ENCODE results near the gene FAM120B. TPM values are rescaled to one million over a fixed set of nuclear protein-coding genes. Genes with fewer than 3 reads are reported as not detected.
"Not testable (repeated sequence)": the region's sequence is repeated elsewhere in the genome, so short reads cannot be mapped to it uniquely, and the experiment has no call there.

Gene FAM120B
- total RNA-seq, 1 donor, result 14.8 TPM

GRCh38 chr6:170345662-170346061 is 39.1 kb downstream of the FAM120B start:
- DNase-seq (ENCODE audit: low read depth in 2 of 3, low spot score in 2 of 3), result no peak

GRCh38 chr6:170346649-170347048 is 40.1 kb downstream of the FAM120B start:
- DNase-seq (ENCODE audit: low read depth in 2 of 3, low spot score in 2 of 3), result no peak

- DNase-seq (ENCODE audit: low read depth in 2 of 3, low spot score in 2 of 3), result no peak
These were observed 40.5 kb downstream of the FAM120B start for GRCh38 chr6:170347091-170347490.

GRCh38 chr6:170347975-170348374 is 41.4 kb downstream of the FAM120B start:
- no peak for DNase-seq (ENCODE audit: low read depth in 2 of 3, low spot score in 2 of 3)

GRCh38 chr6:170351456-170351855 is 44.9 kb downstream of the FAM120B start:
- DNase-seq (ENCODE audit: low read depth in 2 of 3, low spot score in 2 of 3), result not testable (repeated sequence)

GRCh38 chr6:170355190-170355589 is 48.6 kb downstream of the FAM120B start:
- not testable (repeated sequence) for DNase-seq (ENCODE audit: low read depth in 2 of 3, low spot score in 2 of 3)

- no peak for DNase-seq (ENCODE audit: low read depth in 2 of 3, low spot score in 2 of 3)
These were observed 49.1 kb downstream of the FAM120B start for GRCh38 chr6:170355661-170356060.

GRCh38 chr6:170357812-170358211 is 51.3 kb downstream of the FAM120B start:
- no peak for DNase-seq (ENCODE audit: low read depth in 2 of 3, low spot score in 2 of 3)

GRCh38 chr6:170358496-170358895 is 51.9 kb downstream of the FAM120B start:
- no peak for DNase-seq (ENCODE audit: low read depth in 2 of 3, low spot score in 2 of 3)

- no peak for DNase-seq (ENCODE audit: low read depth in 2 of 3, low spot score in 2 of 3)
These were observed 53.9 kb downstream of the FAM120B start for GRCh38 chr6:170360476-170360875.

- DNase-seq (ENCODE audit: low read depth in 2 of 3, low spot score in 2 of 3), result no peak
These were observed 54.8 kb downstream of the FAM120B start for GRCh38 chr6:170361335-170361734.

GRCh38 chr6:170362121-170362520 is 55.6 kb downstream of the FAM120B start:
- no peak for DNase-seq (ENCODE audit: low read depth in 2 of 3, low spot score in 2 of 3)

- DNase-seq (ENCODE audit: low read depth in 2 of 3, low spot score in 2 of 3), result no peak
These were observed 56.7 kb downstream of the FAM120B start for GRCh38 chr6:170363255-170363654.

GRCh38 chr6:170365121-170365520 is 58.6 kb downstream of the FAM120B start:
- DNase-seq (ENCODE audit: low read depth in 2 of 3, low spot score in 2 of 3), result no peak

- no peak for DNase-seq (ENCODE audit: low read depth in 2 of 3, low spot score in 2 of 3)
These were observed 59.0 kb downstream of the FAM120B start for GRCh38 chr6:170365593-170365992.

- no peak for DNase-seq (ENCODE audit: low read depth in 2 of 3, low spot score in 2 of 3)
These were observed 59.8 kb downstream of the FAM120B start for GRCh38 chr6:170366248-170366960.

- DNase-seq (ENCODE audit: low read depth in 2 of 3, low spot score in 2 of 3), result no peak
These were observed 60.7 kb downstream of the FAM120B start for GRCh38 chr6:170367241-170367640.

- no peak for DNase-seq (ENCODE audit: low read depth in 2 of 3, low spot score in 2 of 3)
These were observed 62.0 kb downstream of the FAM120B start for GRCh38 chr6:170368544-170368943.

GRCh38 chr6:170369403-170369802 is 62.8 kb downstream of the FAM120B start:
- no peak for DNase-seq (ENCODE audit: low read depth in 2 of 3, low spot score in 2 of 3)

GRCh38 chr6:170370416-170370815 is 63.9 kb downstream of the FAM120B start:
- no peak for DNase-seq (ENCODE audit: low read depth in 2 of 3, low spot score in 2 of 3)

- DNase-seq (ENCODE audit: low read depth in 2 of 3, low spot score in 2 of 3), result no peak
These were observed 64.5 kb downstream of the FAM120B start for GRCh38 chr6:170371080-170371479.

- DNase-seq (ENCODE audit: low read depth in 2 of 3, low spot score in 2 of 3), result no peak
These were observed 65.0 kb downstream of the FAM120B start for GRCh38 chr6:170371588-170371987.
